ENCODE results near the gene CDR2L.

CDR2L gene

DNA sequence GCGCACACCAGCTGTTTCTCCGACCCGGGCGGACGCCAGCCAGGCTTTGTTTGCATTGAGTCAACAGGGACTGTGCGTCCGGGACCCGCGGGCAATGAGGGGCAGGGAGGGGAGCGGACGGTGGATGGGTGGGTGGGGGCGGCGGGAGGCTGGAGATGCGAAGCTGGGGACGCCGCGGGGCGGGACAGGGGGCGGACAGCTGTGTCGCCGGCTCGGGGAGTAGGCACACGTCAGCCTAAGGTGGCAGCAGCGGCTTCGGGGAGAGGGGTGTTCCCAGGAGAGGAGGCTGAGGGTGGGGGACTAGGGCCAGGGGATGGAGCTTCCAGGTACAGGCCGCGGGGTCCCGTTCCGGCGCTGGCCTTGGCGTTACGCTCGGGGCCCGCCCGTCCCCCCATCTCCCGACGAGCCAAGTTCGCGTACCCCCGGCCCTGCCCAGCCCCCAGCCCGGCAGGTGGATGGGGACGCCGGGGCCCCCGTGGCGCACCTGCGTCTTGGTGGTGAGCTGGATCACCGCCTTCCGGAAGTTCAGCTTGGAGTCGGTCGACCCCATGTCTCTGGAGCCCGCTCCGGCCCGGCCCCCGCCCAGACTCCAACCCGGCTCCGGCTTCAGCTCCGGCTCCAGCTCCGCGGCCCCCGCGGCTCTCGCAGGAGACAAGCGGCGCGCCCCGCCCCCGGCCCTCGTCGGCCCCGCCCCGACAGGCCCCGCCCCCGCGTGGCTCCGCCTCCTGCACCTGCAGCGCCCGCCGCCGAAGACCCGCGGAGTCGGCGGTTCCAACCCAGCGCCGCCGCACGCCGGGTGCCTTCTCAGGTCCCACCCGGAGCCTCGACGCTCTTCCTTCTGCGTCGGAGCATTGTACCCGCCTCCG is 15.1 kb upstream of the CDR2L start, which contains the start of gene HID1:
Gene HID1 (minus strand): TSS at position 653 of the 866 bp plus-strand sequence. CDS start 103 bp downstream, at position 550.
- peak within 1 kb of the TSS; percentile 82 for H3K4me3 ChIP-seq
- no peak for DNase-seq (ENCODE audit: low read depth, low spot score)
- no peaks in the 10 kb centered on the region for H3K9me3 ChIP-seq (ENCODE audit: low read depth, low read length)
- no peak within 1 kb of the TSS for H3K27ac ChIP-seq
- H3K9ac ChIP-seq (ENCODE audit: insufficient read length): no peak within 1 kb of the TSS
- H3K36me3 ChIP-seq (ENCODE audit: insufficient read depth, low read length): no peaks in the 10 kb centered on the region
- TF ChIP-seq EZH2 (IDR thresholded peaks at IDR 0.05): no peak
- TF ChIP-seq FOXP2 (optimal IDR thresholded peaks at IDR 0.05; ENCODE audit: control extremely low read depth, extremely low read length, insufficient read depth): no peak
- no peak for TF ChIP-seq POLR2AphosphoS5 (IDR thresholded peaks at IDR 0.05; ENCODE audit: borderline replicate concordance, low read depth, low read length)

DNA sequence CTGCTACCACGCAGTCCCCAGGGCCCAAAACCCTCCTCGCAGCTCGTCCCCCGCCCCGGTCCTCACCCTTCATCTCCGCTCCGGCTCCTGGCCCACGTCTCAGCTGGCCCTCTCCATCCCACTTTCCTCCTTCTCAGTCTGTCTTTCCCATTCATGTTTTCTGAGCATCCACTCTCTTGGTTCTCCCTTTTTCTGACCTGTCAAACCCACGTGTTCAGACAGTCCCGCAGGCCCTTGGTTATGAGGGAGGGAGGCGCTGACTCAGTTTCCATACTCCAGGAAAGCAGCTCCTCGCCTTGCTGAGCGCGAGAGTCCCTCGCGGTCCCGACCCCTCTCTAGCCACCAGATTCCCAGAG is 14.5 kb upstream of the CDR2L start:
- no peaks in the 10 kb centered on the region for H3K9me3 ChIP-seq (ENCODE audit: low read depth, low read length)
- H3K4me3 ChIP-seq: peak overlapping the region; percentile 82
- H3K27ac ChIP-seq: no peak overlapping the region
- H3K9ac ChIP-seq (ENCODE audit: insufficient read length): no peak overlapping the region
- H3K36me3 ChIP-seq (ENCODE audit: insufficient read depth, low read length): no peaks in the 10 kb centered on the region
- DNase-seq (ENCODE audit: low read depth, low spot score): no peak
- no peak for TF ChIP-seq FOXP2 (optimal IDR thresholded peaks at IDR 0.05; ENCODE audit: control extremely low read depth, extremely low read length, insufficient read depth)
- no peak for TF ChIP-seq POLR2AphosphoS5 (IDR thresholded peaks at IDR 0.05; ENCODE audit: borderline replicate concordance, low read depth, low read length)
- no peak for TF ChIP-seq EZH2 (IDR thresholded peaks at IDR 0.05)

- H3K36me3 ChIP-seq (ENCODE audit: insufficient read depth, low read length): no peaks in the 10 kb centered on the region
- no peak overlapping the region for H3K9ac ChIP-seq (ENCODE audit: insufficient read length)
- no peak overlapping the region for H3K27ac ChIP-seq
- DNase-seq (ENCODE audit: low read depth, low spot score): no peak
- no peak for TF ChIP-seq POLR2AphosphoS5 (IDR thresholded peaks at IDR 0.05; ENCODE audit: borderline replicate concordance, low read depth, low read length)
- no peak for TF ChIP-seq FOXP2 (optimal IDR thresholded peaks at IDR 0.05; ENCODE audit: control extremely low read depth, extremely low read length, insufficient read depth)
- no peak for TF ChIP-seq EZH2 (IDR thresholded peaks at IDR 0.05)
- H3K4me3 ChIP-seq: no peak overlapping the region
- H3K9me3 ChIP-seq (ENCODE audit: low read depth, low read length): no peaks in the 10 kb centered on the region
These were observed 11.5 kb upstream of the CDR2L start for GRCh38 chr17:74975943-74976342.

GRCh38 chr17:74977802-74978201 is 9.6 kb upstream of the CDR2L start:
- no peaks in the 10 kb centered on the region for H3K36me3 ChIP-seq (ENCODE audit: insufficient read depth, low read length)
- no peak overlapping the region for H3K4me3 ChIP-seq
- H3K27ac ChIP-seq: no peak overlapping the region
- no peak overlapping the region for H3K9ac ChIP-seq (ENCODE audit: insufficient read length)
- DNase-seq (ENCODE audit: low read depth, low spot score): no peak
- H3K9me3 ChIP-seq (ENCODE audit: low read depth, low read length): no peaks in the 10 kb centered on the region
- TF ChIP-seq FOXP2 (optimal IDR thresholded peaks at IDR 0.05; ENCODE audit: control extremely low read depth, extremely low read length, insufficient read depth): no peak
- TF ChIP-seq EZH2 (IDR thresholded peaks at IDR 0.05): no peak
- TF ChIP-seq POLR2AphosphoS5 (IDR thresholded peaks at IDR 0.05; ENCODE audit: borderline replicate concordance, low read depth, low read length): no peak

DNA sequence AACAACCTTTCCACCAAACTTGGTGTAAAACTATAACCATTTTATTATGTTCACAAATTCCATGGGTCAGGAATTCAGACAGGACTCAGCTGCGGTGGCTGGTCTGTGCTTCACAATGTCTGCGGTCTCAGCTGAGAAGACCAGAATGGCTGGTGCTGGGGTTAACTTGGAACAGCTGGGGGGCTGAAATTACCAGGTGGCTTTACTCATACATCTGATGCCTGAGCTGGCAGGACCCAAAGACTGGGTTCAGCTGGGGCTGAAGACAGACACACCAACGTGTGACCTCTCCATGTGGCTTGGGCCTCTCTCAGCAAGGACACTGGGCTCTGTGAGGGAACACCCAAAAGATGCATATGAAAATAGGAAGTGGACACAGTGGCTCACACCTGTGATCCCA is 9.2 kb upstream of the CDR2L start:
- no peaks in the 10 kb centered on the region for H3K9me3 ChIP-seq (ENCODE audit: low read depth, low read length)
- no peak overlapping the region for H3K27ac ChIP-seq
- no peaks in the 10 kb centered on the region for H3K36me3 ChIP-seq (ENCODE audit: insufficient read depth, low read length)
- no peak for DNase-seq (ENCODE audit: low read depth, low spot score)
- H3K4me3 ChIP-seq: no peak overlapping the region
- TF ChIP-seq EZH2 (IDR thresholded peaks at IDR 0.05) (no peak), POLR2AphosphoS5 (IDR thresholded peaks at IDR 0.05; ENCODE audit: borderline replicate concordance, low read depth, low read length) (no peak), FOXP2 (optimal IDR thresholded peaks at IDR 0.05; ENCODE audit: control extremely low read depth, extremely low read length, insufficient read depth) (no peak)
- H3K9ac ChIP-seq (ENCODE audit: insufficient read length): no peak overlapping the region

DNA sequence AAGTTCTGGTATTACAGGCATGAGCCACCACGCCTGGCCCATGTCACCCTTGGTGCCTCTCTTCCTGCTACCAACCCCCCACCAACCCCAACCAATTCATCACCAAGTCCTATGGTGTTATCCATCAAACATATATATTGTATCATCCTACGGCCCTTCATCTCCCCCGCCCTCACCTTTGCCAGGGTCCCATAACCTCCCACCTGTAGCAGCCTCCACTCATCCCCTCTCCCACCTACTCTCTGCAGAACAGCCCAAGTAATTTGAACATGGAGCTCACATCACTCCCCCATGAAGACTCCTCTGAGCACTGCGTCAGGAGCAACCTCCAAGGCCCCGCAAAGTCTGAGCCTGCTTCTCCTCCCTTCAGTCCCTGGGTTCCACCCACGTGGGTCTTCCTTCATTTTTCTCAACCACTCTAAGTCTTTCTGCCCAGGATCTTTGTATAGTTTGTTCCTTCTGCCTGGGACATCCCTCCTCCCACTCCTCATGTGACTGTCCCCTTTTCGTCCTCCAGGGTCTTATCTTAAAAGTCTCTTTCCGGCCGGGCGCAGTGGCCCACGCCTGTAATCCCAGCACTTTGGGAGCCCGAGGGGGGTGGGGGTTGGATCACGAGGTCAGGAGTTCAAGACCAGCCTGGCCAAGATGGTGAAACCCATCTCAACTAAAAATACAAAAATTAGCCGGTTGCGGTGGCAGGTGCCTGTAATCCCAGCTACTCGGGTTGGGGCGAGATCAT is 7.9 kb upstream of the CDR2L start:
- H3K36me3 ChIP-seq (ENCODE audit: insufficient read depth, low read length): no peaks in the 10 kb centered on the region
- H3K9me3 ChIP-seq (ENCODE audit: low read depth, low read length): no peaks in the 10 kb centered on the region
- no peak for DNase-seq (ENCODE audit: low read depth, low spot score)
- no peak overlapping the region for H3K27ac ChIP-seq
- no peak overlapping the region for H3K9ac ChIP-seq (ENCODE audit: insufficient read length)
- no peak overlapping the region for H3K4me3 ChIP-seq
- TF ChIP-seq EZH2 (IDR thresholded peaks at IDR 0.05) (no peak), FOXP2 (optimal IDR thresholded peaks at IDR 0.05; ENCODE audit: control extremely low read depth, extremely low read length, insufficient read depth) (no peak)

GRCh38 chr17:74981318-74981978 is 6.0 kb upstream of the CDR2L start:
- H3K36me3 ChIP-seq (ENCODE audit: insufficient read depth, low read length): no peaks in the 10 kb centered on the region
- DNase-seq (ENCODE audit: low read depth, low spot score): no peak
- H3K9ac ChIP-seq (ENCODE audit: insufficient read length): peak overlapping the region; percentile 66
- peak overlapping the region; percentile 77 for H3K4me3 ChIP-seq
- no peaks in the 10 kb centered on the region for H3K9me3 ChIP-seq (ENCODE audit: low read depth, low read length)
- TF ChIP-seq EZH2 (IDR thresholded peaks at IDR 0.05): no peak
- no peak for TF ChIP-seq FOXP2 (optimal IDR thresholded peaks at IDR 0.05; ENCODE audit: control extremely low read depth, extremely low read length, insufficient read depth)
- no peak for TF ChIP-seq POLR2AphosphoS5 (IDR thresholded peaks at IDR 0.05; ENCODE audit: borderline replicate concordance, low read depth, low read length)
- no peak overlapping the region for H3K27ac ChIP-seq
